HG03039 (cell line): ENCODE data around the gene FAM216B.

ENCODE experiments used
- ATAC-seq: cut with Tn5 transposase; IDR thresholded peaks from one replicate; pipeline ENCODE4 v1.9.1; 2021; ENCODE audit warnings: mild to moderate bottlenecking, moderate library complexity; ENCODE audit not compliant: unreplicated experiment

FAM216B gene

DNA sequence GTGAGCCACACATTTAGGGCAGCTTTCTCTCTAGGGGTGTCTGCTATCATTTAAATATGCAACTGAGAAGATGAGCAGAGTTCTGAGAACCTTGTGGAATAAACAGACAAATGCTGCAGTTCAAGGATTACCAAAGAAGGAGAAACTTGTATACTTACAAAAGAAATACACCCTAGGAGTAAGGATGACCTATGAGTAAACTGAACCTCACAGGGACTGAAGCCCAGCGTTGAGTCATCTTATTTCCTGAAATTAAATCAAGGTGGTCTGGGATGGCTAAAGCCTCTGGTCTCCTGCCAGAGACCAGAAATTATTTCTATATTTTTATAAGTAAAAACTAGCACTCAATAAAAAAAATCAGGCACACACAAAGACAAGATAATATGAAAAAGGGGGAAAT, 40.1 kb downstream of the FAM216B start:
- ATAC-seq, result no peak

DNA sequence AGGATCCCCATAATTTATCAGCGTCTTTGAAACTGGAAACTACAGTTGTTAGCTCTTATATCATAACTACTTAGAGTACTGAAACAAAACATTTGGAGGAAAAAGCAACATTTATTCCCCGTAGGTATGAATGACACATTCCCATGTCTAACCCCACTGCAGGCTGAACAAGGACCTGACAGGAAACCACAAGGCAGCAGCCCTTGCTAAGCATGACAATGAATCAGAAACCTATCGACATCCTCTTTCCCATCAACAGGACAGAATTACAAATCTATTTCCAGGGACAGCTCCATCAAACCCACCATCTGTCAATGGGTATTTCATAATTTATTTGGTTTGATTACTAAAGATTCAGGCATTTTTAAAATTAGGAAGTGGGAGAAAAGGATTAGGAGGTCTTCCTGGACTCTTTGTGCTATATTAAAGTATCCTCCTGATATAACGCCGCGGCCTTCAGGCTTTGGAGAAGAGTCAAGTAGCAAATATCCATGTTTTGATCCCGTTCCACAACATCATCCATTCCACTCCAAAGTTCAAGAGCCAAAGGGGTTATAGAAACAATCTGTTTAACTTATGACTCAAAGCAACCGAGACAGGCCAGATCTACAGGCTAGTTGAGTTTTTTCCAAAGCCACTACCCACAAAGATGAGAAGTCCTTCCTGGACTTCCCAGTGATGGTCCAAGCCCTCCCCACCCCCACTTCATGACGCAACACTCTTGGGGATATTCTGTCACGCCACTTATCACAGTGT, 51.1 kb downstream of the FAM216B start:
- no peak for ATAC-seq

DNA sequence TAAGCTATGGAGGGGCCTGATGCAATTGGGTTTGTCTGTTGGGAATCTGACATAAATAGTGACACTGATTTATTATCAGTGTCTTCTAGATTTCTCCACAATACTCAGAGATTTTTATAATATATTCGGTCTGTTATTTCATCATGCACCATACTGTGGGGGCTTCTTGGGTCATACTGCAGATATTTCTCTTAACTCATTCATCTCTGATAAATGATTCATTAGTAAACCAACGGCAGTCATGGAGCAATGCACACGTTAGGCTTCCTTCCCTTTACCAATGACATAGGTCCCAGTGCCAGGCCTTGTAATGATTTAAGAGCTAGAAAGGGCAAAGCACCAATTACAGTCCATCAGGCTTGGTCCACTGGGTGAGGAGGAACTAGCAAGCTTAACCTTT, 53.6 kb downstream of the FAM216B start:
- ATAC-seq, result no peak

- ATAC-seq, result no peak
These were observed 55.7 kb downstream of the FAM216B start for GRCh38 chr13:42836930-42837690.
